IMR-90 (cell line): ENCODE results near the gene AFM. TPM values are rescaled to one million over a fixed set of nuclear protein-coding genes. Genes with fewer than 3 reads are reported as not detected.

Source experiments
- ATAC-seq: fragments of 200-7000 bp; cut with Tn5 transposase; 2 replicates; pipeline ENCODE4 v1.9.1; 2020; ENCODE audit warnings: low read depth, mild to moderate bottlenecking, moderate library complexity
- BruUV-seq: library from RNA; stranded (reverse); fragments of 400-500 nt; replicated peaks from 2 replicates; lab custom pipeline; 2021; lab: Mats Ljungman, UMichigan
- CTCF ChIA-PET: fragments of 300-600 bp; formaldehyde crosslinking; extraction: SDS; loops from one replicate; lab custom pipeline; 2021; ENCODE audit warnings: antibody characterized with exemption; lab: Yijun Ruan, JAX
- POLR2A ChIA-PET: fragments of 300-600 bp; sonication (Branson Sonifier 250); formaldehyde crosslinking; loops from one replicate; lab custom pipeline; 2022; ENCODE audit warnings: antibody characterized with exemption; ENCODE audit not compliant: unreplicated experiment; lab: Charles Lee
- DNase-seq: peaks from one replicate; pipeline ENCODE4 v3.0.0; 2013
- H2AFZ ChIP-seq: replicated peaks from 2 replicates; pipeline ENCODE3; 2013; ENCODE audit warnings: low read length, mild to moderate bottlenecking; ENCODE audit not compliant: poor library complexity
- H2AK5ac ChIP-seq: 2 replicates; pipeline ENCODE4 v1.6.1; 2013; ENCODE audit warnings: low read depth, low read length, inconsistent platforms
- H2AK9ac ChIP-seq: replicated peaks from 2 replicates; pipeline ENCODE3; 2013; ENCODE audit warnings: mild to moderate bottlenecking, low read depth, low read length, moderate library complexity; ENCODE audit not compliant: poor library complexity
- H2BK120ac ChIP-seq: 2 replicates; pipeline ENCODE4 v1.6.1; 2013; ENCODE audit warnings: low read depth, low read length, inconsistent platforms
- H2BK15ac ChIP-seq: 3 replicates; pipeline ENCODE4 v1.6.1; 2013; ENCODE audit warnings: low read depth, low read length, inconsistent platforms
- H2BK20ac ChIP-seq: 2 replicates; pipeline ENCODE4 v1.6.1; 2013; ENCODE audit warnings: low read depth, mild to moderate bottlenecking, inconsistent platforms, low read length, moderate library complexity
- H2BK5ac ChIP-seq: 2 replicates; pipeline ENCODE4 v1.6.1; 2013; ENCODE audit warnings: mild to moderate bottlenecking, low read depth, low read length, inconsistent platforms; ENCODE audit not compliant: poor library complexity, severe bottlenecking
- H3K14ac ChIP-seq: replicated peaks from 2 replicates; pipeline ENCODE4 v1.6.1; 2013; ENCODE audit warnings: low read depth, low read length, inconsistent platforms
- H3K18ac ChIP-seq: 2 replicates; pipeline ENCODE4 v1.6.1; 2013; ENCODE audit warnings: low read depth, low read length, control low read depth
- H3K23ac ChIP-seq: 2 replicates; pipeline ENCODE4 v1.6.1; 2013; ENCODE audit warnings: low read depth, low read length, inconsistent platforms
- H3K27ac ChIP-seq: 2 replicates; pipeline ENCODE4 v1.5.1; 2013; ENCODE audit warnings: mild to moderate bottlenecking, control low read depth, low read length; ENCODE audit not compliant: insufficient read depth
- H3K27me3 ChIP-seq: 2 replicates; pipeline ENCODE4 v1.6.1; 2013; ENCODE audit warnings: low read length; ENCODE audit not compliant: control insufficient read depth, insufficient read depth
- H3K36me3 ChIP-seq: 2 replicates; pipeline ENCODE4 v1.6.1; 2013; ENCODE audit warnings: low read length, mixed read lengths; ENCODE audit not compliant: control insufficient read depth, insufficient read depth
- H3K4ac ChIP-seq: 2 replicates; pipeline ENCODE4 v1.6.1; 2013; ENCODE audit warnings: low read depth, low read length, inconsistent platforms
- H3K4me1 ChIP-seq: 2 replicates; pipeline ENCODE4 v1.6.1; 2013; ENCODE audit warnings: low read length, mixed read lengths; ENCODE audit not compliant: control insufficient read depth, insufficient read depth
- H3K4me2 ChIP-seq: 2 replicates; pipeline ENCODE4 v1.6.1; 2013; ENCODE audit warnings: low read depth, mild to moderate bottlenecking, control low read depth, low read length, moderate library complexity
- H3K4me3 ChIP-seq: 2 replicates; pipeline ENCODE4 v1.5.1; 2013; ENCODE audit warnings: low read depth, mild to moderate bottlenecking, control low read depth, low read length, moderate library complexity; ENCODE audit not compliant: insufficient read depth
- H3K56ac ChIP-seq: 2 replicates; pipeline ENCODE4 v1.6.1; 2013; ENCODE audit warnings: low read length, inconsistent platforms; ENCODE audit not compliant: insufficient read depth; ENCODE audit errors: extremely low read depth
- H3K79me1 ChIP-seq, 2 experiments: 2 replicates each; pipeline ENCODE4 v1.6.1; 2013; ENCODE audit warnings: low read length in 2 of 2, inconsistent platforms in 1 of 2, low read depth in 1 of 2
- H3K9ac ChIP-seq: 2 replicates; pipeline ENCODE4 v1.6.1; 2013; ENCODE audit warnings: low read depth, low read length, control low read depth
- H3K9me1 ChIP-seq: 2 replicates; pipeline ENCODE4 v1.6.1; 2013; ENCODE audit warnings: low read length, inconsistent platforms; ENCODE audit not compliant: insufficient read depth
- H3K9me3 ChIP-seq: 2 replicates; pipeline ENCODE4 v1.6.1; 2013; ENCODE audit warnings: low read length; ENCODE audit not compliant: control insufficient read depth, insufficient read depth
- H4K20me1 ChIP-seq: 2 replicates; pipeline ENCODE4 v1.6.1; 2013; ENCODE audit warnings: low read length, inconsistent platforms; ENCODE audit not compliant: insufficient read depth
- H4K5ac ChIP-seq: 2 replicates; pipeline ENCODE4 v1.6.1; 2013; ENCODE audit warnings: mild to moderate bottlenecking, low read depth, low read length, control low read depth
- H4K8ac ChIP-seq, 2 experiments: 2 replicates each; pipeline ENCODE4 v1.6.1; 2013; ENCODE audit warnings: low read depth in 2 of 2, low read length in 2 of 2, control low read depth in 1 of 2, inconsistent platforms in 1 of 2
- H4K91ac ChIP-seq: 2 replicates; pipeline ENCODE4 v1.6.1; 2013; ENCODE audit warnings: low read depth, low read length, inconsistent platforms; ENCODE audit not compliant: insufficient read depth
- BHLHE40 ChIP-seq: fragments of 150-350 bp; IDR thresholded peaks from 2 replicates; pipeline ENCODE4 v1.6.1; 2016; ENCODE audit warnings: mild to moderate bottlenecking, low read depth, low read length
- CHD1 ChIP-seq: IDR thresholded peaks from 2 replicates; pipeline ENCODE4 v1.6.1; 2012; ENCODE audit warnings: low read depth, low read length, improper control_type of control experiment
- FOS ChIP-seq: fragments of 150-350 bp; IDR thresholded peaks from 2 replicates; pipeline ENCODE4 v1.6.1; 2016; ENCODE audit warnings: low read depth, low read length
- MAFK ChIP-seq: IDR thresholded peaks from 2 replicates; pipeline ENCODE4 v1.6.1; 2012; ENCODE audit warnings: low read depth, low read length, improper control_type of control experiment
- MXI1 ChIP-seq: IDR thresholded peaks from 2 replicates; pipeline ENCODE4 v1.6.1; 2012; ENCODE audit warnings: low read depth, mild to moderate bottlenecking, low read length, moderate library complexity, borderline replicate concordance
- NFE2L2 ChIP-seq: fragments of 150-350 bp; IDR thresholded peaks from 2 replicates; pipeline ENCODE4 v1.6.1; 2016; ENCODE audit warnings: low read depth, mild to moderate bottlenecking, low read length
- RAD21 ChIP-seq: IDR thresholded peaks from 2 replicates; pipeline ENCODE4 v1.6.1; 2012; ENCODE audit warnings: low read length, improper control_type of control experiment
- RCOR1 ChIP-seq: IDR thresholded peaks from 2 replicates; pipeline ENCODE4 v1.6.1; 2012; ENCODE audit warnings: mild to moderate bottlenecking, low read length, improper control_type of control experiment; ENCODE audit not compliant: insufficient replicate concordance
- RFX5 ChIP-seq: IDR thresholded peaks from 2 replicates; pipeline ENCODE4 v1.8.0; 2012; ENCODE audit warnings: low read depth, mild to moderate bottlenecking, low read length, moderate library complexity
- SMC3 ChIP-seq: fragments of 150-350 bp; IDR thresholded peaks from 2 replicates; pipeline ENCODE4 v1.6.1; 2016; ENCODE audit warnings: low read depth, mild to moderate bottlenecking, antibody characterized with exemption, low read length, moderate library complexity
- WGBS, 2 experiments: methylation state at CpG; one replicate each; pipeline versions ENCODE4 v1.1.5 to v1.1.7; 2013; ENCODE audit warnings: missing lambda C conversion rate in 2 of 2; ENCODE audit not compliant: insufficient read length in 1 of 2; ENCODE audit errors: extremely low coverage in 2 of 2; 5-methylcytosine and 5-hydroxymethylcytosine counted together
- dilution Hi-C: fragments of 300-500 bp; cut with HindIII; formaldehyde crosslinking; loops from one replicate; pipeline ENCODE4 v1.14.3; 2018; ENCODE audit warnings: low sequenced_read_pairs; ENCODE audit not compliant: unreplicated experiment
- in situ Hi-C: fragments of 300-500 bp; cut with MboI; formaldehyde crosslinking; loops from 3 replicates; pipeline ENCODE4 v1.14.3; 2019; ENCODE audit warnings: low sequenced_read_pairs, inconsistent platforms, mixed read lengths
- intact Hi-C: fragments of 100-400 bp; cut with micrococcal nuclease; formaldehyde crosslinking; loops from 2 replicates; pipeline ENCODE4 v1.10.0; 2022
- polyA plus RNA-seq, 3 experiments: library from polyadenylated mRNA; depleted of rRNA; stranded (reverse); fragments of >200 nt; gene quantifications; 2 replicates each; pipeline ENCODE4 v1.2.3, GENCODE V29; 2012; ENCODE audit warnings: low replicate concordance in 1 of 3
- total RNA-seq: library from RNA; depleted of rRNA; stranded (reverse); fragments of >200 nt; gene quantifications from 2 replicates; pipeline ENCODE4 v1.2.3, GENCODE V29; 2012

AFM gene
- total and polyA plus RNA-seq, 2 of the 4 experiments (the other 2 are of a cell fraction) = not detected

- ChIA-PET CTCF (interaction anchor here (2.0 kb wide), 1 partner anchor 13 kb away, joined by 6 read pairs; no protein-coding TSS in a partner anchor), POLR2A (no interaction called here)
- H4K8ac ChIP-seq = no peak overlapping the region
- ATAC-seq (no peak), DNase-seq (no peak)
- no peaks in the 10 kb centered on the region for H3K4me1 ChIP-seq
- no peak overlapping the region for H2AK5ac ChIP-seq
- H4K20me1 ChIP-seq = no peaks in the 10 kb centered on the region
- H3K18ac ChIP-seq = no peak overlapping the region
- no peaks in the 10 kb centered on the region for H3K9me1 ChIP-seq
- no peak for TF ChIP-seq NFE2L2
- no peak for TF ChIP-seq RCOR1
- no peak for TF ChIP-seq SMC3
- TF ChIP-seq MAFK = no peak
- TF ChIP-seq BHLHE40 = no peak
- no peak for TF ChIP-seq FOS
- no peak for TF ChIP-seq CHD1
- TF ChIP-seq MXI1 = no peak
- no peak for TF ChIP-seq RAD21
- no peak for TF ChIP-seq RFX5
- H2BK5ac ChIP-seq = no peak overlapping the region
- H4K5ac ChIP-seq = no peak overlapping the region
- H2BK20ac ChIP-seq = no peak overlapping the region
- no peak overlapping the region for H3K23ac ChIP-seq
- peaks cover 7% of the 10 kb centered on the region for H3K27me3 ChIP-seq
- no peak overlapping the region for H3K4me2 ChIP-seq
- H2BK15ac ChIP-seq = no peak overlapping the region
- no peak overlapping the region for H4K91ac ChIP-seq
- H3K4ac ChIP-seq = no peak overlapping the region
- no peaks in the 10 kb centered on the region for H3K79me1 ChIP-seq
- dilution Hi-C loops = no loop called here
- intact Hi-C loops = no loop called here
- no peak overlapping the region for H3K9ac ChIP-seq
- no peak overlapping the region for H3K4me3 ChIP-seq
- H3K56ac ChIP-seq = no peak overlapping the region
- no peak overlapping the region for H3K14ac ChIP-seq
- BruUV-seq = no TSS peak
- WGBS, 2 experiments = 33% methylated on average over 1 of the region's 2 CpGs; no CpG with 5 or more reads in 1 of the 2 experiments
- no peak overlapping the region for H2AFZ ChIP-seq
- no peak overlapping the region for H2BK120ac ChIP-seq
- in situ Hi-C loops = no loop called here
- no peaks in the 10 kb centered on the region for H3K36me3 ChIP-seq
- H3K9me3 ChIP-seq = no peaks in the 10 kb centered on the region
- no peak overlapping the region for H3K27ac ChIP-seq
- H2AK9ac ChIP-seq = no peak overlapping the region
Observed at GRCh38 chr4:73433140-73433539, 48.4 kb upstream of the AFM start.
